IMR-90 (cell line): ENCODE results near the gene CTXN3.

Experiments
- BHLHE40 ChIP-seq: fragments of 150-350 bp; IDR thresholded peaks from 2 replicates; pipeline ENCODE4 v1.6.1; 2016; ENCODE audit warnings: mild to moderate bottlenecking, low read depth, low read length
- CTCF ChIP-seq: conservative IDR thresholded peaks from 2 replicates; pipeline ENCODE4 v1.5.1; 2012; ENCODE audit warnings: mild to moderate bottlenecking, low read depth, low read length, improper control_type of control experiment
- MAFK ChIP-seq: IDR thresholded peaks from 2 replicates; pipeline ENCODE4 v1.6.1; 2012; ENCODE audit warnings: low read depth, low read length, improper control_type of control experiment
- MAZ ChIP-seq: IDR thresholded peaks from 2 replicates; pipeline ENCODE4 v1.6.1; 2012; ENCODE audit warnings: low read depth, mild to moderate bottlenecking, low read length, improper control_type of control experiment, moderate library complexity, borderline replicate concordance
- MXI1 ChIP-seq: IDR thresholded peaks from 2 replicates; pipeline ENCODE4 v1.6.1; 2012; ENCODE audit warnings: low read depth, mild to moderate bottlenecking, low read length, moderate library complexity, borderline replicate concordance
- POLR2A ChIP-seq: IDR thresholded peaks from 2 replicates; pipeline ENCODE4 v1.6.1; 2012; ENCODE audit warnings: mild to moderate bottlenecking, low read depth, low read length
- RCOR1 ChIP-seq: IDR thresholded peaks from 2 replicates; pipeline ENCODE4 v1.6.1; 2012; ENCODE audit warnings: mild to moderate bottlenecking, low read length, improper control_type of control experiment; ENCODE audit not compliant: insufficient replicate concordance
- SMC3 ChIP-seq: fragments of 150-350 bp; IDR thresholded peaks from 2 replicates; pipeline ENCODE4 v1.6.1; 2016; ENCODE audit warnings: low read depth, mild to moderate bottlenecking, antibody characterized with exemption, low read length, moderate library complexity
- USF2 ChIP-seq: fragments of 150-350 bp; IDR thresholded peaks from 2 replicates; pipeline ENCODE4 v1.6.1; 2017; ENCODE audit warnings: mild to moderate bottlenecking, antibody characterized with exemption, low read length, low read depth

GRCh38 chr5:127680595-127680994 lies 31.7 kb downstream of the CTXN3 start:
- TF ChIP-seq CTCF: no peak
- no peak for TF ChIP-seq MXI1
- no peak for TF ChIP-seq USF2
- TF ChIP-seq POLR2A: no peak
- no peak for TF ChIP-seq SMC3
- no peak for TF ChIP-seq MAZ
- TF ChIP-seq RCOR1: no peak
- no peak for TF ChIP-seq MAFK
- no peak for TF ChIP-seq BHLHE40
